HG03520 (cell line): ENCODE measurements around the gene SLC35F1.
"Not testable (repeated sequence)": the region's sequence is repeated elsewhere in the genome, so short reads cannot be mapped to it uniquely, and the experiment has no call there.

Source experiments
- ATAC-seq: cut with Tn5 transposase; IDR thresholded peaks from one replicate; pipeline ENCODE4 v1.9.1; 2021; ENCODE audit warnings: mild to moderate bottlenecking, moderate library complexity; ENCODE audit not compliant: unreplicated experiment

Gene SLC35F1

GRCh38 chr6:117989086-117989485 is 82.0 kb downstream of the SLC35F1 start:
- ATAC-seq, result no peak

GRCh38 chr6:117990151-117990550 is 83.1 kb downstream of the SLC35F1 start:
- no peak for ATAC-seq

- no peak for ATAC-seq
Observed at GRCh38 chr6:117992856-117993255, 85.8 kb downstream of the SLC35F1 start.

- ATAC-seq, result no peak
Observed at GRCh38 chr6:118012944-118013343, 105.9 kb downstream of the SLC35F1 start.

GRCh38 chr6:118016532-118016931 is 109.5 kb downstream of the SLC35F1 start:
- no peak for ATAC-seq

GRCh38 chr6:118017301-118017848 is 110.3 kb downstream of the SLC35F1 start:
- no peak for ATAC-seq

GRCh38 chr6:118023771-118024170 is 116.7 kb downstream of the SLC35F1 start:
- ATAC-seq, result no peak

GRCh38 chr6:118029967-118030366 is 122.9 kb downstream of the SLC35F1 start:
- ATAC-seq, result no peak

GRCh38 chr6:118037479-118037878 is 130.4 kb downstream of the SLC35F1 start:
- ATAC-seq, result not testable (repeated sequence)

- ATAC-seq, result peak; percentile 64
Observed at GRCh38 chr6:118042855-118043254, 135.8 kb downstream of the SLC35F1 start.

- no peak for ATAC-seq
Observed at GRCh38 chr6:118044275-118044674, 137.2 kb downstream of the SLC35F1 start.

GRCh38 chr6:118054082-118054481 is 147.0 kb downstream of the SLC35F1 start:
- ATAC-seq, result no peak

- ATAC-seq, result no peak
Observed at GRCh38 chr6:118061666-118062065, 154.6 kb downstream of the SLC35F1 start.

GRCh38 chr6:118080547-118080946 is 173.5 kb downstream of the SLC35F1 start:
- ATAC-seq, result no peak

- ATAC-seq, result no peak
Observed at GRCh38 chr6:118083711-118084110, 176.6 kb downstream of the SLC35F1 start.

GRCh38 chr6:118085665-118086064 is 178.6 kb downstream of the SLC35F1 start:
- no peak for ATAC-seq

- ATAC-seq, result no peak
Observed at GRCh38 chr6:118086159-118086558, 179.1 kb downstream of the SLC35F1 start.

GRCh38 chr6:118092086-118092485 is 185.0 kb downstream of the SLC35F1 start:
- ATAC-seq, result no peak

- ATAC-seq, result no peak
Observed at GRCh38 chr6:118097576-118097975, 190.5 kb downstream of the SLC35F1 start.

- ATAC-seq, result no peak
Observed at GRCh38 chr6:118100717-118101116, 193.7 kb downstream of the SLC35F1 start.

GRCh38 chr6:118101220-118101619 is 194.2 kb downstream of the SLC35F1 start:
- ATAC-seq, result no peak

- no peak for ATAC-seq
Observed at GRCh38 chr6:118101831-118102345, 194.8 kb downstream of the SLC35F1 start.

- ATAC-seq, result no peak
Observed at GRCh38 chr6:118102401-118102800, 195.3 kb downstream of the SLC35F1 start.
